ENCODE data around the gene ACAD8. TPM values are rescaled to one million over a fixed set of nuclear protein-coding genes. Genes with fewer than 3 reads are reported as not detected.

The ACAD8 gene
- 22.1 TPM for polyA plus RNA-seq (ENCODE audit: insufficient read length)

GRCh38 chr11:134253188-134253993 lies at the start of gene ACAD8, which contains the start of gene THYN1:
TSS of gene ACAD8 (plus strand) at chr11:134253568. CDS start at chr11:134253601, 33 bp downstream.
TSS of gene THYN1 (minus strand) at chr11:134253352. CDS start at chr11:134252882, 470 bp downstream.
- DNase-seq: peak; percentile 97

- no peak for DNase-seq
These were observed 47.6 kb upstream of the ACAD8 start for GRCh38 chr11:134205729-134206128.

GRCh38 chr11:134206185-134206584 lies 47.2 kb upstream of the ACAD8 start:
- no peak for DNase-seq

- no peak for DNase-seq
These were observed 45.7 kb upstream of the ACAD8 start for GRCh38 chr11:134207538-134208239.

- no peak for DNase-seq
These were observed 37.5 kb upstream of the ACAD8 start for GRCh38 chr11:134215836-134216235.

GRCh38 chr11:134216816-134217215 lies 36.6 kb upstream of the ACAD8 start:
- no peak for DNase-seq

- DNase-seq: no peak
These were observed 30.2 kb upstream of the ACAD8 start for GRCh38 chr11:134223121-134223520.

- DNase-seq: peak; percentile 98
These were observed 29.3 kb upstream of the ACAD8 start, which contains the start of the genes NCAPD3 and VPS26B for GRCh38 chr11:134223836-134224709. TSS of gene NCAPD3 (minus strand) at chr11:134223967. CDS start at chr11:134223926, 41 bp downstream. TSS of gene VPS26B (plus strand) at chr11:134224671. CDS start at chr11:134225123, 452 bp downstream.

GRCh38 chr11:134224710-134225664 lies 28.4 kb upstream of the ACAD8 start:
- peak; percentile 19 for DNase-seq

GRCh38 chr11:134226806-134227325 lies 26.5 kb upstream of the ACAD8 start:
- no peak for DNase-seq

GRCh38 chr11:134228625-134229024 lies 24.7 kb upstream of the ACAD8 start:
- DNase-seq: no peak

GRCh38 chr11:134229126-134229790 lies 24.1 kb upstream of the ACAD8 start:
- DNase-seq: no peak

- DNase-seq: no peak
These were observed 23.0 kb upstream of the ACAD8 start for GRCh38 chr11:134230339-134230738.

- no peak for DNase-seq
These were observed 21.3 kb upstream of the ACAD8 start for GRCh38 chr11:134231958-134232659.

- DNase-seq: no peak
These were observed 19.6 kb upstream of the ACAD8 start for GRCh38 chr11:134233729-134234179.

GRCh38 chr11:134235399-134235798 lies 18.0 kb upstream of the ACAD8 start:
- no peak for DNase-seq

- DNase-seq: no peak
These were observed 16.4 kb upstream of the ACAD8 start for GRCh38 chr11:134236834-134237556.

- DNase-seq: no peak
These were observed 15.8 kb upstream of the ACAD8 start for GRCh38 chr11:134237557-134237922.

GRCh38 chr11:134238956-134239355 lies 14.4 kb upstream of the ACAD8 start:
- DNase-seq: no peak
